Tibial nerve (tissue), 3 donors: ENCODE measurements around the gene WFIKKN1.

Source experiments
- CTCF ChIP-seq, 5 experiments: fragments of 200-600 bp in 3 of 5; fragments of 450-650 bp in 2 of 5; sonication (generic) in 3 of 5; IDR thresholded peaks; one replicate each; pipeline ENCODE4 v1.5.1; 2016 to 2019; ENCODE audit warnings: antibody characterized with exemption in 5 of 5, mild to moderate bottlenecking in 3 of 5, moderate library complexity in 2 of 5
- POLR2A ChIP-seq, 2 donors: fragments of 450-650 bp; IDR thresholded peaks; one replicate each; pipeline ENCODE4 v1.6.1; 2017; ENCODE audit warnings: antibody characterized with exemption in 2 of 2, mild to moderate bottlenecking in 2 of 2, moderate library complexity in 2 of 2

DNA sequence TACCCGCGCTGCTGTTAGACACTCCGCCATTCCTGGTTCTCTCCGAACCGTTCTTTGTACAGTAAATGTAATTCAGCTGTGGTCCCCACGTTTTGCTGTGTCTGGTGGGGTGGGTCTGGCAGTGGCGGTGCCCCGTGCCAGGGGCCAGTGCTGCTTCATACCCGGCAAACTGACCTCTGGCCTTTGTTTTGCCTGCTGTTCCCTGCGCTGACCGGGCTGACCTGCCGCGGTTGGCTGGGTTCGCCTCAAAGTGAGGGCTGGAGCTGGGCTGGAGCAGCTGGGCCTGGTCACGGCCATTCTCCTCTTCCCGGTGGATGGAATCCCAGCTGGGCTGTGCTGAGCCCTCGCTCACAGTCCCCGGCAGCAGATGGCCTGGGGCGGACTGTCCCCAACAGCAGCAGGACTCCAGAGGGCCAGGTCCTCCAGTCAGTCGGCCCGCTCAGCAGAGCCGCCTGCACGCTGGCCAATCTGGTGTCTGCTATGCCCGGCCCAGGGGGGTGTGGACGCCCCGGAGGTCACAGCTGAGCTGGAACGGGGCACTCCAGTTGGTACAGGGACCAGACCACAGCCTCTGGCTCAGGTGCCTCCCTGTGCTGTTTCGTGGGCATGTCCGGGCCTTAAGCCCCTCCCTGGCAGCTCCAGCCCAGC lies 1.5 kb upstream of the WFIKKN1 start:
- no peak for TF ChIP-seq CTCF (IDR thresholded peaks at IDR 0.05)
- no peak for TF ChIP-seq POLR2A (IDR thresholded peaks at IDR 0.05)
